Epithelial cell of esophagus (primary cell): ENCODE data around the gene SMIM20.

Source experiments
- DNase-seq: peaks from one replicate; pipeline ENCODE4 v3.0.0; 2010; ENCODE audit warnings: low read depth
- H3K4me3 ChIP-seq: 2 replicates; pipeline ENCODE4 v1.5.1; 2011; ENCODE audit warnings: mild to moderate bottlenecking, low read length, control low read depth
- TF ChIP-seq, protein P1 (sequence below): IDR thresholded peaks from 2 replicates; pipeline ENCODE4 v1.5.1; 2011; ENCODE audit warnings: low read depth, mild to moderate bottlenecking, low read length, control low read depth, inconsistent platforms; ENCODE audit not compliant: insufficient read depth; ENCODE audit errors: missing control alignments

The SMIM20 gene

DNA sequence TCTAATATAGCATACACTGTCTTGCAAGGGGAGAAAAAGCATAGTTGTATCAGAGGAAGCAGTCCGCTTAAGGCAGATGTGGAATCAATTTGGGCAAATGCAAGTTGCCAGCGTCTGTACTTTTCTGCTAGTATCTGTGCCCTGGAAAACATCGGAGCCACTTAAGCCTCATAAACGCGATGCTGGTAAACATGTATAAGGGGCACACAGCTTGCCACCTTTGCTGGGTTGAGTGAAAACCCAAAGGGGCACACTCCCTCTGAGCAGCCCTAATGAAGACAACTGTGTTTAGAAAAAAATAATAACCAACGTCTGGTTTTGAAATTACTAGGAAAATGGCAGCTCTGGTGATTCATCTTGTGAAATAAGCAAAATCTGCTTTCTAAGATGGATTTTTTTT lies 24.3 kb downstream of the SMIM20 start:
- TF ChIP-seq, protein P1, sequence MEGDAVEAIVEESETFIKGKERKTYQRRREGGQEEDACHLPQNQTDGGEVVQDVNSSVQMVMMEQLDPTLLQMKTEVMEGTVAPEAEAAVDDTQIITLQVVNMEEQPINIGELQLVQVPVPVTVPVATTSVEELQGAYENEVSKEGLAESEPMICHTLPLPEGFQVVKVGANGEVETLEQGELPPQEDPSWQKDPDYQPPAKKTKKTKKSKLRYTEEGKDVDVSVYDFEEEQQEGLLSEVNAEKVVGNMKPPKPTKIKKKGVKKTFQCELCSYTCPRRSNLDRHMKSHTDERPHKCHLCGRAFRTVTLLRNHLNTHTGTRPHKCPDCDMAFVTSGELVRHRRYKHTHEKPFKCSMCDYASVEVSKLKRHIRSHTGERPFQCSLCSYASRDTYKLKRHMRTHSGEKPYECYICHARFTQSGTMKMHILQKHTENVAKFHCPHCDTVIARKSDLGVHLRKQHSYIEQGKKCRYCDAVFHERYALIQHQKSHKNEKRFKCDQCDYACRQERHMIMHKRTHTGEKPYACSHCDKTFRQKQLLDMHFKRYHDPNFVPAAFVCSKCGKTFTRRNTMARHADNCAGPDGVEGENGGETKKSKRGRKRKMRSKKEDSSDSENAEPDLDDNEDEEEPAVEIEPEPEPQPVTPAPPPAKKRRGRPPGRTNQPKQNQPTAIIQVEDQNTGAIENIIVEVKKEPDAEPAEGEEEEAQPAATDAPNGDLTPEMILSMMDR: no peak
- no peak for DNase-seq

DNA sequence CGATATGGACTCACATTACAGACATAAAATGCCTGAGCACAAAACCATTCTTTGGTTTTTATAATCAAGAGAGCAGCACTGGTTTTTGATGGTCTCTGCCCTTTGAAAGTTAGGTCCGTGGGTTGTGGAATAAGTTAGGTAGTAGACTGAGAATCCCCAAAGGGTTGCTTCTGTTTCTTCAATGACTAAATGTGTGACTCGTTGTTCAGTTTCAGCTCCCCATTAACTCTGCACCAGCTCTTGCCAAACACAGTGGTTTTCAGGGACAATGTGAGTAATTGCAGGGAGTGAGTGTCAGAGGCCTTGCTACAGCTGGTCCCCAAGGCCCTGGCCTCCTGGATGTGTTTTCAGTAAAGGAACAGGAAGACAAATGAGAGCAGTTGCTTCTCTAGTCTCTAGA lies 24.8 kb downstream of the SMIM20 start:
- peak; percentile 65 for DNase-seq
- TF ChIP-seq, protein P1: no peak

More for the DNA sequence above, 24.3 kb downstream of the SMIM20 start:
- H3K4me3 ChIP-seq: no peak overlapping the region

DNA sequence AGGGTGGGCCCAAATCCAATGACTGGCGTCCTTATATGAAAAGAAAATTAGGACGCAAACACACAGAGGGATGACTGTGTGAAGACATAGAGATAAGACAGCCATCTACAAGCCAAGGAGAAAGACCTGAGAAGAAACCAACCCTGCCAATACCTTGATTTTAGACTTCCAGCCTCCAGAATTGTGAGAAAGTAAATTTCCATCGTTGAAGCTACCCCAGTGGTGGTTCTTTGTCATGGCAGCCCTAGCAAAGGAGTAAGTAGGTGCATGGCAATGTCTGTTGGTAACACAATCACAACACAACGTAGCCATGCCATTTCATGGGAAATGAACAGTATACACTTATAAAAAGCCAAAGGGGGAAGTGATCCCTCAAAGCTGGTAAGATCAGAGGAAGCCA lies 25.3 kb downstream of the SMIM20 start:
- TF ChIP-seq, protein P1: no peak
- H3K4me3 ChIP-seq: no peak overlapping the region
- DNase-seq: no peak

More for the DNA sequence above, 24.8 kb downstream of the SMIM20 start:
- H3K4me3 ChIP-seq: no peak overlapping the region

DNA sequence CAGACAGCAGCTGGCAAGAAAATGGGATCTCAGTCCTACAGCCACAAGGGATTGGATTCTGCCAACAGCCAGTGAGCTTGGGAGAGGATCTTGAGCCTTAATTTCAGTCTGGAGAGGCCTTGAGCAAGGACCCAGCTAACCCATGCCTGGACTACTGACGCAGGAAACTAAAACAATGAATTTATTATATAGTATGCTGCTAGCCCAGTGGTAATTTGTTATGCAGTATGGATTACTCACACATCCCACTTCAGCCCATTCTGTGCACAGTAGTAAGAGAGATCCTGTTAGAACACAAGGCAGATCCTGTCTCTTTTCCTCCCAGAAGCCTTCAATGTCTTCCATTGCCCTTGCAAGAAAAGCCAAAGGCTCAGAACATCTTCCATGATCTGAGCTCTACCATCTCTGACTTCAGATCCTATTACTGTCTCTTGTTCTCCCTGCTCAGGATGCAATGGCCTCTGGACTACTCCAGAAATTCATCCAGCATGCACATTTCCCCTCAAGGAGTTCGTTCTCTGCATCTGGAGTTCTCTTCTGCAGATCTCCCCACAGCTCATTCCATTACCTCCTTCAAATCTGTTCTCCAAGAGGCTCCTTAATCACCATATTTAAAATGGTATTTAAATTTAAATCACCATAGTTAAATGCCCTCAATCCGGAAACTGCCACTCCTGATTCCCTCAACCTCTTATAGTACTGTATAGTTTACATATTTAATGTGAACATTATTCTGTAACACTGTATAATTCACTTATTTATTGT lies 27.6 kb downstream of the SMIM20 start:
- TF ChIP-seq, protein P1: no peak
- no peak for DNase-seq
- H3K4me3 ChIP-seq: no peak overlapping the region

DNA sequence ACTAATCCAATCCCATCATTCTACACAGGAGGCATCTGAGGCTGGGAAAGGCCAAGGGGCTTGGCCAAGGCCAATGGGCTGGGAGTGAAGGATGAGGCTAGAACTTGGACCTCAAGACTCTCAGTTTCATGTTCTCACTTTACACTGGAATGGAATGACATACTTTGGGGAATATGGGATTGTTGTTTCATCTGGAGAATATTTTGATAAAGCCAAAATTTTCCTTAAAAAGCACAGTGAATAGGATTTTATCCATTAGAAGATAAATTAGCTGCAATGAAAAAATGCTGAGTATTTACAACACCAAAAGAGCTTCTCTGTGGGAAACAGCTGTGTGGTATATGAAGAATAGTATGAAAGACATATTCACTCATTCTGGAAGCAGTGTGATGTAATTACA lies 29.3 kb downstream of the SMIM20 start:
- TF ChIP-seq, protein P1: no peak
- DNase-seq: no peak
- no peak overlapping the region for H3K4me3 ChIP-seq

DNA sequence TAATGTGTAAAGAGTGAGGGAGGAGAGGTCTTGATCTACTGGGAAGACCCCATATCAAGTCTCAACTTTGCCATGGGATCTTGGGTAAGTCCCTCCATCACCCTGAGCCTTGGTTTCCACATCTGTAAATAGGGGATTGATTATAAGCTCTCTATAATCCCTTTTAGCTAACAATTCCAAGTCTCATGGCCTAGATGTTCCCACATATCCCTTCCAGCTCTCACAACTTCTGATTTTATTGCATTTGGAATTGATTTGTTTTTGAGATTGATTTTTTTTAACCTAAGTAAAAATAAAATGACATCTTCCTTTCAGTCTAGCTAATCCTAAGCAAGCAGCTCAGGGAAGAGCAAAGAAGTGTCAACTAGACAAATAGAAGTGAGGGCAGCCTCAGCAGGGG lies 29.8 kb downstream of the SMIM20 start:
- DNase-seq: no peak
- TF ChIP-seq, protein P1: no peak
- no peak overlapping the region for H3K4me3 ChIP-seq

DNA sequence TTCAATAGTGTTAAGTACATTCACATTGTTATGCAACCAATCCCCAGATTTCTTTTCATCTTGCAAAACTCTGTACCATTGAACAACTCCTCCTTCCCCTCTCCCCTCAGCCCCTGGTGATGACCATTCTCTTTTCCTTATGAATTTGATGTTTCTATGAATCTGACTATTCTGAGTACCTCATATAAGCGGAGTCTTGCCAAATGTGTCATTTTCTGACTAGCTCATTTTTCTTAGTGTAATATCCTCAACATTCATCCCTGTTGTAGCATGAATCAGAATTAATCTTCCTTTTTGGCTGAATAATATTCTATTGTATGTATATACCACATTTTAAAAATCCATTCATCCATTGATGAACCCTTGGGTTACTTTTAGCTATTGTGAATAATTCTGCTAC lies 34.0 kb downstream of the SMIM20 start:
- DNase-seq: no peak
- TF ChIP-seq, protein P1: no peak
- no peak overlapping the region for H3K4me3 ChIP-seq
